Endometrial microvascular endothelial cells (primary cell): ENCODE measurements around the gene PYCR2. TPM values are rescaled to one million over a fixed set of nuclear protein-coding genes. Genes with fewer than 3 reads are reported as not detected.

Source experiments
- total RNA-seq: library from RNA; depleted of rRNA; stranded (reverse); fragments of >200 nt; gene quantifications from one replicate; pipeline ENCODE4 v1.2.3, GENCODE V29; 2015; ENCODE audit errors: inconsistent ontology term

The PYCR2 gene
- total RNA-seq, 1 donor from 2014 or later = 57.2 TPM

Other genes starting within 250 kb of the PYCR2 start
- gene SRP9, start 146.4 kb downstream of the PYCR2 start, total RNA-seq = 402 TPM
- gene EPHX1, start 114.1 kb downstream of the PYCR2 start, total RNA-seq = 85.3 TPM
- 16.0 TPM for gene TMEM63A, start 41.9 kb downstream of the PYCR2 start, total RNA-seq
- not detected for gene LEFTY1, start 35.1 kb downstream of the PYCR2 start, total RNA-seq
- gene LEFTY2, start 17.0 kb upstream of the PYCR2 start, total RNA-seq = not detected
- 12.4 TPM for gene SDE2, start 75.1 kb upstream of the PYCR2 start, total RNA-seq
- gene H3-3A, start 138.5 kb upstream of the PYCR2 start, total RNA-seq = 281 TPM